A673 (cell line): Measurements from ENCODE around the gene GJC2. TPM values are rescaled to one million over a fixed set of nuclear protein-coding genes. Genes with fewer than 3 reads are reported as not detected.
A peak's percentile ranks its signal among the peaks of the same experiment; 100 is the strongest.

ENCODE experiments used
- BruUV-seq: library from RNA; stranded (reverse); fragments of 400-500 nt; replicated peaks from 2 replicates; lab custom pipeline; 2021; lab: Mats Ljungman, UMichigan
- CTCF ChIA-PET: fragments of 300-600 bp; sonication (Branson Sonifier 250); formaldehyde crosslinking; loops from one replicate; lab custom pipeline; 2022; ENCODE audit warnings: antibody characterized with exemption; lab: Charles Lee
- POLR2A ChIA-PET: fragments of 300-600 bp; sonication (Branson Sonifier 250); formaldehyde crosslinking; loops from one replicate; lab custom pipeline; 2022; ENCODE audit warnings: antibody characterized with exemption; ENCODE audit not compliant: low non-redundant PET; lab: Charles Lee
- DNase-seq: peaks from one replicate; pipeline ENCODE4 v3.0.0-alpha.2; 2015; ENCODE audit warnings: low spot score
- H3K27ac ChIP-seq: fragments of 200-600 bp; sonication (generic); 2 replicates; pipeline ENCODE4 v1.5.1; 2016; ENCODE audit warnings: mixed run types, low read depth, mild to moderate bottlenecking, mixed read lengths, antibody characterized with exemption, low read length; ENCODE audit not compliant: poor library complexity, severe bottlenecking
- H3K27me3 ChIP-seq: fragments of 200-600 bp; sonication (generic); replicated peaks from 2 replicates; pipeline ENCODE4 v1.6.1; 2017; ENCODE audit warnings: mixed run types, low read depth, mild to moderate bottlenecking, mixed read lengths, antibody characterized with exemption, low read length; ENCODE audit not compliant: insufficient read depth, poor library complexity
- H3K36me3 ChIP-seq: fragments of 200-600 bp; sonication (generic); 2 replicates; pipeline ENCODE4 v1.6.1; 2016; ENCODE audit warnings: mixed run types, mild to moderate bottlenecking, mixed read lengths, antibody characterized with exemption, low read length; ENCODE audit not compliant: insufficient read depth, poor library complexity, severe bottlenecking
- H3K4me1 ChIP-seq: fragments of 200-600 bp; sonication (generic); 2 replicates; pipeline ENCODE4 v1.6.1; 2017; ENCODE audit warnings: mixed run types, mild to moderate bottlenecking, mixed read lengths, antibody characterized with exemption, low read length; ENCODE audit not compliant: insufficient read depth, poor library complexity, severe bottlenecking
- H3K4me3 ChIP-seq: fragments of 200-600 bp; sonication (generic); 2 replicates; pipeline ENCODE4 v1.5.1; 2016; ENCODE audit warnings: low read depth, mixed run types, mild to moderate bottlenecking, mixed read lengths, low read length; ENCODE audit not compliant: poor library complexity, severe bottlenecking
- H3K9me3 ChIP-seq: fragments of 200-600 bp; sonication (generic); 2 replicates; pipeline ENCODE4 v1.6.1; 2016; ENCODE audit warnings: mixed run types, low read depth, mild to moderate bottlenecking, mixed read lengths, antibody characterized with exemption, low read length; ENCODE audit not compliant: poor library complexity, severe bottlenecking
- CTCF ChIP-seq: fragments of 300-800, 200-600 bp; sonication (generic); conservative IDR thresholded peaks from 2 replicates; pipeline ENCODE4 v1.5.1; 2017; ENCODE audit warnings: low read depth, mild to moderate bottlenecking, antibody characterized with exemption, low read length, moderate library complexity, mixed read lengths
- EZH2 ChIP-seq: fragments of 200-600 bp; sonication (generic); IDR thresholded peaks from 2 replicates; pipeline ENCODE4 v1.6.1; 2017; ENCODE audit warnings: borderline replicate concordance, low read depth, mild to moderate bottlenecking, mixed read lengths, antibody characterized with exemption, low read length; ENCODE audit not compliant: poor library complexity, severe bottlenecking
- intact Hi-C: fragments of 100-400 bp; cut with micrococcal nuclease; formaldehyde crosslinking; loops from one replicate; pipeline ENCODE4 v1.10.0; 2022; ENCODE audit not compliant: unreplicated experiment
- total RNA-seq: library from RNA; stranded (reverse); gene quantifications from 2 replicates; pipeline ENCODE4 v1.2.3, GENCODE V29; 2021

Gene GJC2
- total RNA-seq, 1 experiment from 2014 or later = 0.97 TPM

- ChIA-PET CTCF (interaction anchor here (1.2 kb wide), 1 partner anchor 103 kb away, joined by 3 read pairs; no protein-coding TSS in a partner anchor), POLR2A (interaction anchor here (0.6 kb wide), 1 partner anchor 304 kb away, joined by 6 read pairs; the partner anchor contains the start of gene TRIM11)
- H3K27me3 ChIP-seq = no peaks in the 10 kb centered on the region
- H3K27ac ChIP-seq = peak overlapping the region; percentile 88
- peak; percentile 69 for DNase-seq
- TF ChIP-seq CTCF (peak; percentile 37), EZH2 (no peak)
- peaks cover 48% of the 10 kb centered on the region for H3K36me3 ChIP-seq
- peak overlapping the region; percentile 90 for H3K4me3 ChIP-seq
- intact Hi-C loops = no loop called here
- no TSS peak for BruUV-seq
- no peaks in the 10 kb centered on the region for H3K9me3 ChIP-seq
- peaks cover 6% of the 10 kb centered on the region for H3K4me1 ChIP-seq
These were observed 47.5 kb upstream of the GJC2 start for GRCh38 chr1:228101994-228102790.

GRCh38 chr1:228102791-228103620 lies 46.7 kb upstream of the GJC2 start, which contains the start of gene C1orf35:
Gene C1orf35 (minus strand): TSS chr1:228103325. CDS start chr1:228103227, 98 bp downstream.
- TSS peak; percentile 32 for BruUV-seq
- H3K27me3 ChIP-seq = no peaks in the 10 kb centered on the region
- intact Hi-C loops = no loop called here
- ChIA-PET POLR2A (no interaction called here), CTCF (no interaction called here)
- peaks cover 40% of the 10 kb centered on the region for H3K36me3 ChIP-seq
- peak within 1 kb of the TSS; percentile 90 for H3K4me3 ChIP-seq
- H3K27ac ChIP-seq = peak within 1 kb of the TSS; percentile 88
- TF ChIP-seq EZH2 (no peak), CTCF (no peak)
- peaks cover 6% of the 10 kb centered on the region for H3K4me1 ChIP-seq
- no peaks in the 10 kb centered on the region for H3K9me3 ChIP-seq
- DNase-seq = peak; percentile 98

- intact Hi-C loops = no loop called here
These were observed 45.0 kb upstream of the GJC2 start for GRCh38 chr1:228104526-228105269.

More at GRCh38 chr1:228104526-228105269, 45.0 kb upstream of the GJC2 start:
- peaks cover 23% of the 10 kb centered on the region for H3K36me3 ChIP-seq
- no peak for DNase-seq
- no peaks in the 10 kb centered on the region for H3K27me3 ChIP-seq
- no TSS peak for BruUV-seq
- H3K9me3 ChIP-seq = no peaks in the 10 kb centered on the region
- H3K4me3 ChIP-seq = no peak overlapping the region
- H3K27ac ChIP-seq = no peak overlapping the region
- H3K4me1 ChIP-seq = peaks cover 6% of the 10 kb centered on the region
- POLR2A ChIA-PET = no interaction called here
- TF ChIP-seq EZH2 (no peak), CTCF (no peak)
- CTCF ChIA-PET = no interaction called here
